ENCODE data around the gene COL21A1.
A peak's percentile ranks its signal among the peaks of the same experiment; 100 is the strongest.

Gene COL21A1

GRCh38 chr6:56246881-56247653 is at the start of gene COL21A1:
Gene COL21A1 (minus strand): TSS chr6:56247580. CDS start chr6:56182618, 64,962 bp downstream.
- no peak within 1 kb of the TSS for H3K27ac ChIP-seq

GRCh38 chr6:56293781-56294180 is 46.4 kb upstream of the COL21A1 start:
- H3K9ac ChIP-seq, result no peak overlapping the region
- no peak overlapping the region for H3K4me2 ChIP-seq (ENCODE audit: low read length)
- H3K9me3 ChIP-seq (ENCODE audit: control insufficient read depth, low read length), result no peaks in the 10 kb centered on the region
- no peak overlapping the region for H3K27ac ChIP-seq
- H3K36me3 ChIP-seq (ENCODE audit: control insufficient read depth, insufficient read depth, low read length), result no peaks in the 10 kb centered on the region
- no peaks in the 10 kb centered on the region for H3K27me3 ChIP-seq (ENCODE audit: control insufficient read depth, insufficient read depth, low read length)
- H3K4me3 ChIP-seq (ENCODE audit: low read depth, low read length), result no peak overlapping the region
- H3K4me1 ChIP-seq, result no peaks in the 10 kb centered on the region
- H3K79me2 ChIP-seq, result no peaks in the 10 kb centered on the region
- H2AFZ ChIP-seq, result no peak overlapping the region
- no peak for TF ChIP-seq CTCF (IDR thresholded peaks at IDR 0.05)

More at GRCh38 chr6:56246881-56247653, at the start of gene COL21A1:
- Histone ChIP-seq H3K4me3 (ENCODE audit: low read depth, low read length) (peak within 1 kb of the TSS; percentile 34), H3K36me3 (ENCODE audit: control insufficient read depth, insufficient read depth, low read length) (no peaks in the 10 kb centered on the region), H3K9me3 (ENCODE audit: control insufficient read depth, low read length) (no peaks in the 10 kb centered on the region), H3K27me3 (ENCODE audit: control insufficient read depth, insufficient read depth, low read length) (no peaks in the 10 kb centered on the region), H3K79me2 (no peaks in the 10 kb centered on the region), H3K4me1 (peaks cover 2% of the 10 kb centered on the region), H2AFZ (peak within 1 kb of the TSS; percentile 77), H3K9ac (no peak within 1 kb of the TSS), H3K4me2 (ENCODE audit: low read length) (peak within 1 kb of the TSS; percentile 85)
- no peak for TF ChIP-seq CTCF (IDR thresholded peaks at IDR 0.05)

GRCh38 chr6:56292505-56293181 is 45.3 kb upstream of the COL21A1 start:
- peak; percentile 65 for TF ChIP-seq CTCF (IDR thresholded peaks at IDR 0.05)
- H3K27me3 ChIP-seq (ENCODE audit: control insufficient read depth, insufficient read depth, low read length), result no peaks in the 10 kb centered on the region
- H3K9ac ChIP-seq, result no peak overlapping the region
- no peak overlapping the region for H3K4me3 ChIP-seq (ENCODE audit: low read depth, low read length)
- no peak overlapping the region for H3K27ac ChIP-seq
- no peaks in the 10 kb centered on the region for H3K9me3 ChIP-seq (ENCODE audit: control insufficient read depth, low read length)
- H3K36me3 ChIP-seq (ENCODE audit: control insufficient read depth, insufficient read depth, low read length), result no peaks in the 10 kb centered on the region
- H3K79me2 ChIP-seq, result no peaks in the 10 kb centered on the region
- H3K4me2 ChIP-seq (ENCODE audit: low read length), result no peak overlapping the region
- H3K4me1 ChIP-seq, result no peaks in the 10 kb centered on the region
- H2AFZ ChIP-seq, result no peak overlapping the region

GRCh38 chr6:56291302-56291917 is 44.0 kb upstream of the COL21A1 start:
- H3K9me3 ChIP-seq (ENCODE audit: control insufficient read depth, low read length), result no peaks in the 10 kb centered on the region
- no peak overlapping the region for H2AFZ ChIP-seq
- no peaks in the 10 kb centered on the region for H3K36me3 ChIP-seq (ENCODE audit: control insufficient read depth, insufficient read depth, low read length)
- H3K4me1 ChIP-seq, result no peaks in the 10 kb centered on the region
- H3K4me3 ChIP-seq (ENCODE audit: low read depth, low read length), result no peak overlapping the region
- no peak overlapping the region for H3K9ac ChIP-seq
- no peak overlapping the region for H3K27ac ChIP-seq
- TF ChIP-seq CTCF (IDR thresholded peaks at IDR 0.05), result no peak
- H3K4me2 ChIP-seq (ENCODE audit: low read length), result no peak overlapping the region
- no peaks in the 10 kb centered on the region for H3K27me3 ChIP-seq (ENCODE audit: control insufficient read depth, insufficient read depth, low read length)
- H3K79me2 ChIP-seq, result no peaks in the 10 kb centered on the region

Measured in parathyroid adenoma (tissue), 2 donors.